GM12878 (cell line): ENCODE measurements around the gene ROBO1. TPM values are rescaled to one million over a fixed set of nuclear protein-coding genes. Genes with fewer than 3 reads are reported as not detected.

Experiments used
- ATAC-seq: fragments of 200-7000 bp; cut with Tn5 transposase; 3 replicates; pipeline ENCODE4 v1.9.1; 2020; ENCODE audit warnings: mild to moderate bottlenecking, moderate library complexity
- BruUV-seq: library from RNA; stranded (reverse); fragments of 400-500 nt; replicated peaks from 2 replicates; lab custom pipeline; 2021; lab: Mats Ljungman, UMichigan
- CTCF ChIA-PET: fragments of 300-600 bp; sonication (Branson Sonifier 250); formaldehyde crosslinking; extraction: SDS; loops from one replicate; lab custom pipeline; 2021; ENCODE audit warnings: inconsistent platforms; lab: Yijun Ruan, JAX
- POLR2A ChIA-PET: fragments of 350-600 bp; formaldehyde crosslinking; extraction: SDS; loops from one replicate; lab custom pipeline; 2021; ENCODE audit warnings: inconsistent platforms; lab: Charles Lee
- RAD21 ChIA-PET: fragments of 300-600 bp; sonication (Branson Sonifier 250); formaldehyde crosslinking; loops from one replicate; lab custom pipeline; 2023; ENCODE audit warnings: antibody characterized with exemption; ENCODE audit not compliant: unreplicated experiment; lab: Charles Lee
- SMC1A ChIA-PET: fragments of 300-600 bp; sonication (Branson Sonifier 250); formaldehyde crosslinking; loops from one replicate; lab custom pipeline; 2023; ENCODE audit not compliant: unreplicated experiment, uncharacterized antibody; lab: Charles Lee
- DNase-seq: peaks from one replicate; pipeline ENCODE4 v3.0.0-alpha.2; 2011; ENCODE audit warnings: low read depth, low spot score
- FAIRE-seq: peaks from 3 replicates; lab custom pipeline; 2011; peaks lifted over from hg19 to GRCh38; lab: Jason Lieb, UNC
- H2AFZ ChIP-seq: 2 replicates; pipeline ENCODE4 v1.6.0; 2011; ENCODE audit warnings: low read depth, low read length, control low read depth; ENCODE audit not compliant: control insufficient read depth
- H3K27ac ChIP-seq: 2 replicates; pipeline ENCODE4 v1.5.1; 2011; ENCODE audit warnings: control low read depth; ENCODE audit not compliant: control insufficient read depth, insufficient read depth
- H3K27me3 ChIP-seq, 2 experiments: replicated peaks in 1 of 2; 2 replicates each; pipeline versions ENCODE4 v1.6.0 to v1.6.1; 2011; ENCODE audit warnings: low read length in 1 of 2; ENCODE audit not compliant: control insufficient read depth in 2 of 2, insufficient read depth in 2 of 2
- H3K36me3 ChIP-seq, 2 experiments: 2 replicates each; pipeline ENCODE4 v1.5.1; 2011; ENCODE audit warnings: low read length in 1 of 2; ENCODE audit not compliant: control insufficient read depth in 2 of 2, insufficient read depth in 2 of 2
- H3K4me1 ChIP-seq: 2 replicates; pipeline ENCODE4 v1.6.1; 2011; ENCODE audit warnings: mild to moderate bottlenecking, low read length, moderate library complexity, mixed read lengths; ENCODE audit not compliant: control insufficient read depth, insufficient read depth
- H3K4me2 ChIP-seq: 2 replicates; pipeline ENCODE4 v1.6.0; 2011; ENCODE audit warnings: control low read depth; ENCODE audit not compliant: control insufficient read depth, insufficient read depth
- H3K4me3 ChIP-seq: fragments of 200-600 bp; sonication (generic); 2 replicates; pipeline ENCODE4 v1.5.1; 2016
- H3K79me2 ChIP-seq: 2 replicates; pipeline ENCODE4 v1.6.0; 2011; ENCODE audit warnings: low read length; ENCODE audit not compliant: control insufficient read depth, insufficient read depth
- H3K9ac ChIP-seq: 2 replicates; pipeline ENCODE4 v1.8.0; 2011; ENCODE audit warnings: low read length, control low read depth, mixed read lengths; ENCODE audit not compliant: control insufficient read depth, insufficient read depth
- H3K9me3 ChIP-seq: replicated peaks from 3 replicates; pipeline ENCODE4 v1.5.1; 2011; ENCODE audit warnings: mild to moderate bottlenecking, low read length; ENCODE audit not compliant: control insufficient read depth, insufficient read depth
- H4K20me1 ChIP-seq: 2 replicates; pipeline ENCODE4 v1.6.0; 2011; ENCODE audit not compliant: control insufficient read depth, insufficient read depth
- ATF3 ChIP-seq: IDR thresholded peaks from 2 replicates; pipeline ENCODE4 v1.6.1; 2011; ENCODE audit warnings: low read depth, mild to moderate bottlenecking, low read length, moderate library complexity, borderline replicate concordance; ENCODE audit errors: extremely low read depth
- EP300 ChIP-seq, 2 experiments: fragments of 150-350 bp in 1 of 2; IDR thresholded peaks; 2 replicates each; pipeline ENCODE4 v1.6.1; 2011 to 2012; ENCODE audit warnings: low read depth in 2 of 2, low read length in 2 of 2, borderline replicate concordance in 1 of 2, improper control_type of control experiment in 1 of 2, inconsistent platforms in 1 of 2; ENCODE audit not compliant: control insufficient read depth in 1 of 2
- GATAD2B ChIP-seq: fragments of 450-650 bp; conservative IDR thresholded peaks from 2 replicates; pipeline ENCODE4 v1.6.1; 2017; ENCODE audit warnings: low read depth, mild to moderate bottlenecking, moderate library complexity
- POLR2A ChIP-seq: IDR thresholded peaks from 2 replicates; pipeline ENCODE4 v1.6.1; 2011; ENCODE audit warnings: low read depth, mild to moderate bottlenecking, low read length
- WRNIP1 ChIP-seq: IDR thresholded peaks from 2 replicates; pipeline ENCODE4 v1.6.1; 2011; ENCODE audit warnings: low read depth, low read length, improper control_type of control experiment, borderline replicate concordance
- ZNF384 ChIP-seq: IDR thresholded peaks from 2 replicates; pipeline ENCODE4 v1.6.1; 2012; ENCODE audit warnings: low read depth, mild to moderate bottlenecking, low read length, improper control_type of control experiment, borderline replicate concordance
- ZNF687 ChIP-seq: fragments of 450-650 bp; IDR thresholded peaks from 2 replicates; pipeline ENCODE4 v1.6.1; 2017; ENCODE audit warnings: mild to moderate bottlenecking, moderate library complexity
- WGBS: methylation state at CpG from one replicate; pipeline ENCODE4 v1.1.6; 2016; ENCODE audit warnings: low lambda C conversion rate; ENCODE audit not compliant: insufficient replicate concordance, insufficient coverage; ENCODE audit errors: missing lambda C conversion rate; 5-methylcytosine and 5-hydroxymethylcytosine counted together
- in situ Hi-C: fragments of 300-500 bp; cut with MboI; formaldehyde crosslinking; loops from 9 replicates; pipeline ENCODE4 v1.14.3; 2018; ENCODE audit warnings: mixed read lengths
- intact Hi-C: fragments of 100-400 bp; cut with micrococcal nuclease; formaldehyde crosslinking; loops from one replicate; pipeline ENCODE4 v1.14.2; 2022; ENCODE audit not compliant: unreplicated experiment
- polyA plus RNA-seq, 11 experiments: library from polyadenylated mRNA; depleted of rRNA in 4 of 11; unstranded in 6 of 11; stranded (reverse) in 5 of 11; fragments of >200 nt; fragmentation: Nextera tagmentation in 4 of 11; fragmentation: Illumina TruSeq in 1 of 11; extraction: Ambion mirVana in 4 of 11; extraction: Trizol in 1 of 11; gene quantifications; 1 replicate in 1 of 11; 2 replicates in 10 of 11; pipeline versions ENCODE4 v1.2.1 to v1.2.3, GENCODE V29; 2011 to 2016; ENCODE audit warnings: inconsistent platforms in 2 of 11, missing spikeins in 2 of 11, low read depth in 1 of 11
- total RNA-seq, 4 experiments: library from RNA; depleted of rRNA in 3 of 4; stranded (reverse); fragments of >200 nt in 3 of 4; fragmentation: Illumina TruSeq in 1 of 4; extraction: Trizol in 1 of 4; gene quantifications; 2 replicates each; pipeline versions ENCODE4 v1.2.1 to v1.2.3, GENCODE V29; 2013 to 2021

The ROBO1 gene
- total and polyA plus RNA-seq, 10 of the 15 experiments (the other 5 are each of a cell fraction or from before 2014, with no cell fraction given), result 0.29 to 46.5 (median 1.2) TPM

- TF ChIP-seq ZNF687, result no peak
- no peak for TF ChIP-seq POLR2A
- no peak for TF ChIP-seq ZNF384
- no peak for TF ChIP-seq GATAD2B
- TF ChIP-seq, all 136 proteins: peak for 0
These were observed 563.4 kb downstream of the ROBO1 start (continued) for GRCh38 chr3:79204351-79204750.

- ChIA-PET RAD21 (interaction anchor here (0.6 kb wide), 1 partner anchor 381 kb away, joined by 3 read pairs; no protein-coding TSS in a partner anchor), POLR2A (no interaction called here), SMC1A (interaction anchor here (0.7 kb wide), 1 partner anchor 1094 kb away, joined by 3 read pairs; no protein-coding TSS in a partner anchor), CTCF (no interaction called here)
- no peaks in the 10 kb centered on the region for H3K9me3 ChIP-seq
- no peak overlapping the region for H3K4me3 ChIP-seq
- H2AFZ ChIP-seq, result no peak overlapping the region
- ATAC-seq (no peak), DNase-seq (no peak), FAIRE-seq (no peak)
- intact Hi-C loops (no loop called here), in situ Hi-C loops (no loop called here)
- H3K36me3 ChIP-seq, result no peaks in the 10 kb centered on the region
- no peaks in the 10 kb centered on the region for H3K4me1 ChIP-seq
- H3K27ac ChIP-seq, result no peak overlapping the region
- TF ChIP-seq EP300 (IDR thresholded peaks at IDR 0.05; ENCODE audit: borderline replicate concordance in 1 of 2, control insufficient read depth in 1 of 2, low read depth in 2 of 2, low read length in 2 of 2) (no peak), ATF3 (no peak), WRNIP1 (no peak)
- H3K4me2 ChIP-seq, result no peak overlapping the region
- H4K20me1 ChIP-seq, result no peaks in the 10 kb centered on the region
- no peak overlapping the region for H3K9ac ChIP-seq
- 0% methylated on average over 3 of the region's 3 CpGs for WGBS
- no TSS peak for BruUV-seq
- H3K27me3 ChIP-seq, result no peaks in the 10 kb centered on the region
- no peaks in the 10 kb centered on the region for H3K79me2 ChIP-seq
These were observed 564.7 kb downstream of the ROBO1 start for GRCh38 chr3:79203144-79203519.
